HepG2 (cell line): ENCODE results near the gene OR1F1. TPM values are rescaled to one million over a fixed set of nuclear protein-coding genes. Genes with fewer than 3 reads are reported as not detected.
A peak's percentile ranks its signal among the peaks of the same experiment; 100 is the strongest.

Source experiments
- ATAC-seq: fragments of 200-7000 bp; cut with Tn5 transposase; 3 replicates; pipeline ENCODE4 v1.9.1; 2020; ENCODE audit warnings: mild to moderate bottlenecking, moderate library complexity
- BruUV-seq: library from RNA; stranded (reverse); fragments of 400-500 nt; replicated peaks from 2 replicates; lab custom pipeline; 2021; lab: Mats Ljungman, UMichigan
- CTCF ChIA-PET: fragments of 300-600 bp; formaldehyde crosslinking; extraction: SDS; loops from one replicate; lab custom pipeline; 2021; ENCODE audit warnings: low total read pairs, inconsistent platforms, low intra/inter-chr PET ratio; lab: Yijun Ruan, JAX
- POLR2A ChIA-PET: fragments of 350-600 bp; sonication (Branson Sonifier 250); formaldehyde crosslinking; loops from one replicate; lab custom pipeline; 2020; ENCODE audit warnings: antibody characterized with exemption, inconsistent platforms; lab: Yijun Ruan, JAX
- DNase-seq: peaks from one replicate; pipeline ENCODE4 v3.0.0-alpha.2; 2015; ENCODE audit warnings: low spot score
- FAIRE-seq: peaks from 3 replicates; lab custom pipeline; 2011; peaks lifted over from hg19 to GRCh38; lab: Jason Lieb, UNC
- H2AFZ ChIP-seq: one replicate; pipeline ENCODE4 v1.6.1; 2011; ENCODE audit warnings: low read length, inconsistent platforms
- H3K27ac ChIP-seq: fragments of 300-600 bp; 3 replicates; pipeline ENCODE4 v1.8.0; 2011; ENCODE audit warnings: mixed run types, mild to moderate bottlenecking, mixed read lengths, low read length, inconsistent platforms; ENCODE audit not compliant: insufficient read depth; ENCODE audit errors: extremely low read length
- H3K27me3 ChIP-seq, 2 experiments: fragments of 200-600 bp in 1 of 2; 2 replicates in 1 of 2; 3 replicates in 1 of 2; pipeline versions ENCODE4 v1.6.0 to v1.8.0; 2011; ENCODE audit warnings: low read length in 2 of 2, mild to moderate bottlenecking in 2 of 2, moderate library complexity in 2 of 2, inconsistent platforms in 1 of 2; ENCODE audit not compliant: insufficient read depth in 2 of 2, control insufficient read depth in 1 of 2
- H3K36me3 ChIP-seq, 2 experiments: fragments of 200-600 bp in 1 of 2; replicated peaks in 1 of 2; 2 replicates in 1 of 2; 3 replicates in 1 of 2; pipeline versions ENCODE4 v1.5.1 to v1.8.0; 2011; ENCODE audit warnings: low read length in 2 of 2, inconsistent platforms in 1 of 2; ENCODE audit not compliant: insufficient read depth in 2 of 2, control insufficient read depth in 1 of 2
- H3K4me1 ChIP-seq: 2 replicates; pipeline ENCODE4 v1.5.1; 2012; ENCODE audit warnings: low read length, inconsistent platforms; ENCODE audit not compliant: insufficient read depth
- H3K4me2 ChIP-seq: 2 replicates; pipeline ENCODE4 v1.6.0; 2011; ENCODE audit warnings: low read depth, low read length, inconsistent platforms
- H3K4me3 ChIP-seq, 3 experiments: fragments of 200-600 bp in 1 of 3; sonication (generic), shearing (Covaris generic) in 1 of 3; replicated peaks in 1 of 3; 2 replicates each; pipeline ENCODE4 v1.5.1; 2011 to 2016; ENCODE audit warnings: low read length in 3 of 3, inconsistent platforms in 2 of 3, low read depth in 2 of 3, mild to moderate bottlenecking in 2 of 3, control low read depth in 1 of 3, mixed read lengths in 1 of 3; ENCODE audit not compliant: insufficient read depth in 1 of 3
- H3K79me2 ChIP-seq: one replicate; pipeline ENCODE4 v1.6.1; 2011; ENCODE audit warnings: low read length, inconsistent platforms; ENCODE audit not compliant: insufficient read depth
- H3K9ac ChIP-seq: 2 replicates; pipeline ENCODE4 v1.6.0; 2011; ENCODE audit warnings: mild to moderate bottlenecking, low read depth, low read length, inconsistent platforms; ENCODE audit not compliant: insufficient read depth
- H3K9me3 ChIP-seq: 2 replicates; pipeline ENCODE4 v1.5.1; 2012; ENCODE audit warnings: mild to moderate bottlenecking, low read length
- H4K20me1 ChIP-seq: 2 replicates; pipeline ENCODE4 v1.6.0; 2011; ENCODE audit warnings: inconsistent platforms, mild to moderate bottlenecking, low read length, moderate library complexity; ENCODE audit not compliant: insufficient read depth
- CEBPB ChIP-seq: IDR thresholded peaks from 2 replicates; pipeline ENCODE4 v1.6.1; 2011; ENCODE audit warnings: low read depth, low read length, improper control_type of control experiment, borderline replicate concordance
- CEBPG ChIP-seq: IDR thresholded peaks from 2 replicates; pipeline ENCODE4 v1.6.1; 2016
- FOSL2 ChIP-seq: sonication (generic); formaldehyde crosslinking; IDR thresholded peaks from 2 replicates; pipeline ENCODE4 v1.4.0; 2020; ENCODE audit warnings: missing genetic modification reagents
- GFI1 ChIP-seq: sonication (generic); formaldehyde crosslinking; IDR thresholded peaks from 2 replicates; pipeline ENCODE4 v1.5.0; 2020; ENCODE audit warnings: missing genetic modification reagents, mild to moderate bottlenecking, borderline replicate concordance
- MTA1 ChIP-seq: sonication (generic); formaldehyde crosslinking; IDR thresholded peaks from 2 replicates; pipeline ENCODE4 v1.4.0; 2020; ENCODE audit warnings: missing genetic modification reagents, mild to moderate bottlenecking, borderline replicate concordance
- NFE2L2 ChIP-seq: fragments of 150-350 bp; IDR thresholded peaks from 2 replicates; pipeline ENCODE4 v1.6.1; 2014; ENCODE audit warnings: low read length
- PRMT3 ChIP-seq: sonication (generic); formaldehyde crosslinking; IDR thresholded peaks from 2 replicates; pipeline ENCODE4 v1.8.1; 2022; ENCODE audit warnings: low read depth, mild to moderate bottlenecking, moderate library complexity, missing genetic modification reagents, borderline replicate concordance
- ZMYM2 ChIP-seq: sonication (generic); formaldehyde crosslinking; IDR thresholded peaks from 2 replicates; pipeline ENCODE4 v1.8.0; 2022; ENCODE audit warnings: mild to moderate bottlenecking, missing genetic modification reagents
- ZNF30 ChIP-seq: sonication (generic); formaldehyde crosslinking; IDR thresholded peaks from 2 replicates; pipeline ENCODE4 v1.5.0; 2020; ENCODE audit warnings: mild to moderate bottlenecking, missing genetic modification reagents
- WGBS: methylation state at CpG from one replicate; pipeline ENCODE4 v1.1.6; 2017; ENCODE audit warnings: low lambda C conversion rate; 5-methylcytosine and 5-hydroxymethylcytosine counted together
- in situ Hi-C: cut with HindIII; loops from 2 replicates; pipeline ENCODE4 v1.10.0; 2017; ENCODE audit warnings: low pct_unique_long_range_greater_than_20kb; ENCODE audit not compliant: extremely low pct_ligation_motif_present
- intact Hi-C: fragments of 100-400 bp; cut with micrococcal nuclease; formaldehyde crosslinking; loops from one replicate; pipeline ENCODE4 v1.10.0; 2022; ENCODE audit not compliant: unreplicated experiment
- polyA plus RNA-seq, 8 experiments: library from polyadenylated mRNA; depleted of rRNA in 3 of 8; stranded (reverse) in 7 of 8; unstranded in 1 of 8; fragments of >200 nt; fragmentation: Illumina TruSeq in 4 of 8; extraction: Trizol in 4 of 8; gene quantifications; 2 replicates each; pipeline versions ENCODE4 v1.2.1 to v1.2.3, GENCODE V29; 2011 to 2016; ENCODE audit warnings: low read depth in 4 of 8, missing spikeins in 1 of 8, mixed read lengths in 1 of 8; ENCODE audit not compliant: insufficient read depth in 1 of 8
- total RNA-seq, 5 experiments: library from RNA; depleted of rRNA; stranded (reverse); fragments of >200 nt; fragmentation: Illumina TruSeq; extraction: Trizol; gene quantifications; 2 replicates each; pipeline ENCODE4 v1.2.3, GENCODE V29; 2016; ENCODE audit warnings: low read depth in 1 of 5
- TF ChIP-seq, protein P1 (sequence below): sonication (generic); formaldehyde crosslinking; IDR thresholded peaks from 2 replicates; pipeline ENCODE4 v1.4.0; 2020; ENCODE audit warnings: missing genetic modification reagents
- TF ChIP-seq, protein P2 (sequence below): sonication (generic); formaldehyde crosslinking; IDR thresholded peaks from 2 replicates; pipeline ENCODE4 v1.5.1; 2020; ENCODE audit warnings: mild to moderate bottlenecking, moderate library complexity, missing genetic modification reagents

The OR1F1 gene
- total and polyA plus RNA-seq, 2 of the 13 experiments (the other 11 are each of a cell fraction or from before 2014, with no cell fraction given) = 0.90 TPM; not detected in 1

DNA sequence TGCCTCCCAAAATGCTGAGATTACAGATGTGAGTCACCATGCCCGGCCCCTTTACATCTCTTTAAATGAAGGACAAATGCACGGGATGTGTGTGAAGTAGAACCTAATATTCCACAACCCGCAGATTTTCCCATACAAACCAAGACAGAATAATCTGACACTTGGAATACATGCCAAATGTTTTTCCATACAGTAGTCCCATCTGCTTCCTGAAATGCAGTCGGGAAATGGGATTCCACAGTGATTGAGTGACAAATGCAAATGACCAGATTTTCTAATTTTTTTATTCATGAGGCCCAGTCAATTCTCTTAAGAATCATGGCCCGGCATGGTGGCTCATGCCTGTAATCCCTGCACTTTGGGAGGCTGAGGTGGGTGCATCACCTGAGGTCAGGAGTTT, 53.8 kb downstream of the OR1F1 start:
- no peak for DNase-seq
- Histone ChIP-seq H3K9ac (no peak overlapping the region), H3K27ac (no peak overlapping the region), H3K36me3 (no peaks in the 10 kb centered on the region), H3K4me1 (peaks cover 44% of the 10 kb centered on the region), H3K27me3 (peaks cover 0 to 38% of the 10 kb centered on the region in 2 experiments), H3K9me3 (no peaks in the 10 kb centered on the region), H2AFZ (no peak overlapping the region), H4K20me1 (no peaks in the 10 kb centered on the region)
- in situ Hi-C loops = no loop called here
- BruUV-seq = no TSS peak
- no peak for FAIRE-seq
- POLR2A ChIA-PET = no interaction called here
- CTCF ChIA-PET = no interaction called here
- TF ChIP-seq ZNF30 (no peak), NFE2L2 (no peak), GFI1 (CRISPR knock-in tag) (no peak), PRMT3 (no peak), ZMYM2 (CRISPR knock-in tag) (no peak), CEBPB (no peak)
- TF ChIP-seq, protein P1, sequence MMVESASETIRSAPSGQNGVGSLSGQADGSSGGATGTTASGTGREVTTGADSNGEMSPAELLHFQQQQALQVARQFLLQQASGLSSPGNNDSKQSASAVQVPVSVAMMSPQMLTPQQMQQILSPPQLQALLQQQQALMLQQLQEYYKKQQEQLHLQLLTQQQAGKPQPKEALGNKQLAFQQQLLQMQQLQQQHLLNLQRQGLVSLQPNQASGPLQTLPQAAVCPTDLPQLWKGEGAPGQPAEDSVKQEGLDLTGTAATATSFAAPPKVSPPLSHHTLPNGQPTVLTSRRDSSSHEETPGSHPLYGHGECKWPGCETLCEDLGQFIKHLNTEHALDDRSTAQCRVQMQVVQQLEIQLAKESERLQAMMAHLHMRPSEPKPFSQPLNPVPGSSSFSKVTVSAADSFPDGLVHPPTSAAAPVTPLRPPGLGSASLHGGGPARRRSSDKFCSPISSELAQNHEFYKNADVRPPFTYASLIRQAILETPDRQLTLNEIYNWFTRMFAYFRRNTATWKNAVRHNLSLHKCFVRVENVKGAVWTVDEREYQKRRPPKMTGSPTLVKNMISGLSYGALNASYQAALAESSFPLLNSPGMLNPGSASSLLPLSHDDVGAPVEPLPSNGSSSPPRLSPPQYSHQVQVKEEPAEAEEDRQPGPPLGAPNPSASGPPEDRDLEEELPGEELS (CRISPR knock-in tag) = no peak
- TF ChIP-seq, all 625 proteins: peak for 0
- WGBS = 11% methylated on average over 5 of the region's 5 CpGs
- Histone ChIP-seq H3K4me3 (no peak overlapping the region), H3K79me2 (no peaks in the 10 kb centered on the region), H3K4me2 (no peak overlapping the region)
- ATAC-seq = no peak
- intact Hi-C loops = no loop called here

DNA sequence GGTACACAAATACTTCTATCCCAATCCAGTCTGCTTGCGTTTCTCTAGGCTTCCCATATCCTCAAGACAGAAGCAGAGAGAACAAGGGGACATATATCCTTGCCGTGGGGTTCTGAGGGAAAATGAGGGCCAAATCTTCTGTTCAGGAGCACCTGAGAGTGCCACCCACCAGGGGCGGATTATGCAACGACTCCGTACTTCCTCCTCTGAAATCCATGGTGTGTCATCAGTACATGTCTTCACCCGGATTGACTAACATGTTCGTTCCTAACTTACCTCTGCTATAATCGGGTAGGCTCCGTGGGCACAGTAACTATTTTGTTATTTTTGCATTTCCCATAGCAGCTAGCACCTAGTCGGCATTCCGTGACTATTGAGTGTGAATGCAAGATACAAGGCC, 54.7 kb downstream of the OR1F1 start:
- no peak for FAIRE-seq
- no peak overlapping the region for H3K4me3 ChIP-seq
- H4K20me1 ChIP-seq = no peaks in the 10 kb centered on the region
- H3K27ac ChIP-seq = no peak overlapping the region
- ChIA-PET CTCF (no interaction called here), POLR2A (no interaction called here)
- H3K9me3 ChIP-seq = no peaks in the 10 kb centered on the region
- H3K9ac ChIP-seq = no peak overlapping the region
- TF ChIP-seq FOSL2 (peak; percentile 54; the same call in 1 of the 2 replicates), MTA1 (no peak), CEBPB (peak; percentile 77; the same call in 1 of the 2 replicates), CEBPG (CRISPR knock-in tag) (peak; percentile 39; the same call in 1 of the 2 replicates)
- TF ChIP-seq, protein P2, sequence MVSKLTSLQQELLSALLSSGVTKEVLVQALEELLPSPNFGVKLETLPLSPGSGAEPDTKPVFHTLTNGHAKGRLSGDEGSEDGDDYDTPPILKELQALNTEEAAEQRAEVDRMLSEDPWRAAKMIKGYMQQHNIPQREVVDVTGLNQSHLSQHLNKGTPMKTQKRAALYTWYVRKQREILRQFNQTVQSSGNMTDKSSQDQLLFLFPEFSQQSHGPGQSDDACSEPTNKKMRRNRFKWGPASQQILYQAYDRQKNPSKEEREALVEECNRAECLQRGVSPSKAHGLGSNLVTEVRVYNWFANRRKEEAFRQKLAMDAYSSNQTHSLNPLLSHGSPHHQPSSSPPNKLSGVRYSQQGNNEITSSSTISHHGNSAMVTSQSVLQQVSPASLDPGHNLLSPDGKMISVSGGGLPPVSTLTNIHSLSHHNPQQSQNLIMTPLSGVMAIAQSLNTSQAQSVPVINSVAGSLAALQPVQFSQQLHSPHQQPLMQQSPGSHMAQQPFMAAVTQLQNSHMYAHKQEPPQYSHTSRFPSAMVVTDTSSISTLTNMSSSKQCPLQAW (CRISPR knock-in tag) = no peak
- H3K27me3 ChIP-seq = peaks cover 0 to 45% of the 10 kb centered on the region in 2 experiments
- no TSS peak for BruUV-seq
- H3K79me2 ChIP-seq = no peaks in the 10 kb centered on the region
- WGBS = 27% methylated on average over 11 of the region's 11 CpGs
- intact Hi-C loops (no loop called here), in situ Hi-C loops (no loop called here)
- peaks cover 45% of the 10 kb centered on the region for H3K4me1 ChIP-seq
- peak overlapping the region; percentile 4; the same call in 1 of the 2 replicates for H3K4me2 ChIP-seq
- ATAC-seq = no peak
- no peaks in the 10 kb centered on the region for H3K36me3 ChIP-seq
- no peak overlapping the region for H2AFZ ChIP-seq
- no peak for DNase-seq
